Duodenal mucosa (tissue), 2 donors: Measurements from ENCODE around the gene TAGAP.
A peak's percentile ranks its signal among the peaks of the same experiment; 100 is the strongest.

Source experiments
- H3K27ac ChIP-seq: one replicate; pipeline ENCODE4 v1.7.0; 2013; ENCODE audit warnings: low read depth, low read length
- H3K27me3 ChIP-seq, 2 donors: one replicate each; pipeline ENCODE4 v1.7.0; 2013; ENCODE audit warnings: low read length in 2 of 2, control low read depth in 1 of 2; ENCODE audit not compliant: insufficient read depth in 2 of 2, control insufficient read depth in 1 of 2
- H3K36me3 ChIP-seq, 2 donors: one replicate each; pipeline ENCODE4 v1.7.0; 2013; ENCODE audit warnings: low read length in 2 of 2, control low read depth in 1 of 2; ENCODE audit not compliant: insufficient read depth in 2 of 2, control insufficient read depth in 1 of 2
- H3K4me1 ChIP-seq, 2 donors: one replicate each; pipeline ENCODE4 v1.7.0; 2013; ENCODE audit warnings: low read length in 2 of 2, control low read depth in 1 of 2; ENCODE audit not compliant: insufficient read depth in 2 of 2, control insufficient read depth in 1 of 2
- H3K4me3 ChIP-seq, 2 donors: one replicate each; pipeline ENCODE4 v1.7.0; 2013; ENCODE audit warnings: low read length in 2 of 2, low read depth in 1 of 2
- H3K9ac ChIP-seq, 2 donors: one replicate each; pipeline ENCODE4 v1.7.0; 2013; ENCODE audit warnings: low read length in 2 of 2, low read depth in 1 of 2
- H3K9me3 ChIP-seq, 2 donors: one replicate each; pipeline ENCODE4 v1.7.0; 2013; ENCODE audit warnings: low read length in 2 of 2, control low read depth in 1 of 2; ENCODE audit not compliant: control insufficient read depth in 1 of 2

The TAGAP gene

GRCh38 chr6:159084493-159085091 is 39.8 kb upstream of the TAGAP start:
- H3K27me3 ChIP-seq: no peaks in the 10 kb centered on the region
- no peak overlapping the region for H3K4me3 ChIP-seq
- no peaks in the 10 kb centered on the region for H3K36me3 ChIP-seq
- no peaks in the 10 kb centered on the region for H3K9me3 ChIP-seq
- no peak overlapping the region for H3K27ac ChIP-seq
- no peaks in the 10 kb centered on the region for H3K4me1 ChIP-seq
- no peak overlapping the region for H3K9ac ChIP-seq

DNA sequence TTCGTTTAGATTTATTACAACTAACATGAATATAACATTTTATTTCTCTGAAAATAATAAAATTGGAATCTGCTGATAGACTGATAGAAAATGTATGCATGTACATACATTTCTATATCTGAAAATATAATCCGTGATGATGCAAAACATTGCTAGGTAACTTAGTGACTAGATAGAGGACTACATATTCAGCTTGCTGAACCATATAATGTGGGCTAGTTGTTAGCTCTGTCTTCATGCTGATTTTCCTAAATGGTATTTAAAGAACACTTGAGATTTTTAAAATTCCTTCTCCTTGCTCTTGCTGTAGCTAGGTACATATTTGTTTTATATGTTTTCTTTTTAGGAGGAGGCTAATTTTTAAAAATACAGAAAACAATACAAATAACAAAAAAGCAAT is 38.4 kb upstream of the TAGAP start:
- no peaks in the 10 kb centered on the region for H3K9me3 ChIP-seq
- no peaks in the 10 kb centered on the region for H3K36me3 ChIP-seq
- no peaks in the 10 kb centered on the region for H3K4me1 ChIP-seq
- no peak overlapping the region for H3K4me3 ChIP-seq
- H3K27ac ChIP-seq: no peak overlapping the region
- no peaks in the 10 kb centered on the region for H3K27me3 ChIP-seq
- H3K9ac ChIP-seq: no peak overlapping the region

GRCh38 chr6:159082039-159082815 is 37.4 kb upstream of the TAGAP start:
- H3K36me3 ChIP-seq: no peaks in the 10 kb centered on the region
- no peaks in the 10 kb centered on the region for H3K9me3 ChIP-seq
- H3K9ac ChIP-seq: no peak overlapping the region
- no peaks in the 10 kb centered on the region for H3K27me3 ChIP-seq
- no peaks in the 10 kb centered on the region for H3K4me1 ChIP-seq
- no peak overlapping the region for H3K27ac ChIP-seq
- no peak overlapping the region for H3K4me3 ChIP-seq

DNA sequence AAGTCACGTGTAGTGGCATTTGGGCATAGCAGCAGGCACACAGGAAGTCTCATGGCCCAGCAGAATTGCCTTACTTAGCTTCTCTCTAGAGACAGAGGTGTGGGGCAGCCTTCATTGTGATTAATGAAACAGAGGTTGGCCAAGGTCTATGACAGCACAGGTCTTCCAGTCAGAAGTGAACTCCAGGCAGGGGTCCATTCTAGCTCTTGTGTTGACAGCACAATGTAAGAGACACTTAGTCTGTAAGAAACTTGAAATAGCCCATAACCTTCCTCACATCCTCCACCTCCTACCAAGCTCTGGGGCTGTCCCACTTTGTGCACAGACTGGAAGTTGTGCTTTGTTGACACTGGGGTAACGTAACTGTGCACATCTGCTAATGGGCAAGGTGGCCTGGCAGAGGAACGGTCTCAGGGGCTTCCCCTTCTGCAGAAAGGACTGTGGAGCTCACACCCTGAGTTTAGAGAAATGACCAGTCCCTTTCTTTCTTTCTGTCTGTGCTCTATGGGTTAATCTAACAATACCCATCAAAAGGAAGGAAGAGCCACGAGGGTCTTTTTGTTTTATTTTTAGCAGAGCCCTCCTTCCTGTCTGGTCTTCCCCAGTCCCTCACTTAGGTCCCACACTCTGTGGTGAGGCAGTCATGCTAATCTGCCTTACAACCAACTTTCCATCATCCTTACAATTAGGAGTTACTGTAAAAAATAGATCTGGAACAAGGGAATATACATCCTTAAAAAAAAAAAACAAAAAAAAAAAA is 35.6 kb upstream of the TAGAP start:
- Histone ChIP-seq H3K27me3 (no peaks in the 10 kb centered on the region), H3K9ac (no peak overlapping the region), H3K9me3 (no peaks in the 10 kb centered on the region), H3K4me3 (no peak overlapping the region), H3K27ac (no peak overlapping the region), H3K4me1 (no peaks in the 10 kb centered on the region), H3K36me3 (no peaks in the 10 kb centered on the region)

DNA sequence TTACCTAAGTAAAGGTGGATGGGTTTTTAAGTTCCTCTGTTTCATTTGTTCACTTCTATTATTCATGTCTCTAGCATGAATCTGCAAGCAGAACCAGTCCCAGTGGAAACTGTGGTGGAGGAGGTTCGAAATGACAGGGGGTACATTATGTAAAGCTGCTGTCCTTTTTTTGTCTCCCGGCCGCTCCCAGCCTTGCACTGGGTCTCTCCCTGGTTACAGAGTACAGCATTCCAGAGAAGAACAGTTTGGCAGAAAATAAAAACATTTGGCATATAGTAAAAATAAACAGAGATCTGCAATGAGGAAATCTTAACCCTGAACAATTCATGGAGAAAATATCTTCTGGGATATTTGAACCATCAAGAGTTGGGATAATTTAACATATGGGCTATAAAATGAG is 34.6 kb upstream of the TAGAP start:
- H3K27me3 ChIP-seq: no peaks in the 10 kb centered on the region
- H3K36me3 ChIP-seq: no peaks in the 10 kb centered on the region
- no peak overlapping the region for H3K4me3 ChIP-seq

GRCh38 chr6:159077123-159077522 is 32.3 kb upstream of the TAGAP start:
- H3K9me3 ChIP-seq: no peaks in the 10 kb centered on the region
- H3K36me3 ChIP-seq: no peaks in the 10 kb centered on the region
- H3K27ac ChIP-seq: no peak overlapping the region
- no peak overlapping the region for H3K9ac ChIP-seq
- no peak overlapping the region for H3K4me3 ChIP-seq
- H3K27me3 ChIP-seq: no peaks in the 10 kb centered on the region
- no peaks in the 10 kb centered on the region for H3K4me1 ChIP-seq

More for the DNA sequence above, 34.6 kb upstream of the TAGAP start:
- Histone ChIP-seq H3K9ac (no peak overlapping the region), H3K4me1 (no peaks in the 10 kb centered on the region), H3K27ac (no peak overlapping the region), H3K9me3 (no peaks in the 10 kb centered on the region)

DNA sequence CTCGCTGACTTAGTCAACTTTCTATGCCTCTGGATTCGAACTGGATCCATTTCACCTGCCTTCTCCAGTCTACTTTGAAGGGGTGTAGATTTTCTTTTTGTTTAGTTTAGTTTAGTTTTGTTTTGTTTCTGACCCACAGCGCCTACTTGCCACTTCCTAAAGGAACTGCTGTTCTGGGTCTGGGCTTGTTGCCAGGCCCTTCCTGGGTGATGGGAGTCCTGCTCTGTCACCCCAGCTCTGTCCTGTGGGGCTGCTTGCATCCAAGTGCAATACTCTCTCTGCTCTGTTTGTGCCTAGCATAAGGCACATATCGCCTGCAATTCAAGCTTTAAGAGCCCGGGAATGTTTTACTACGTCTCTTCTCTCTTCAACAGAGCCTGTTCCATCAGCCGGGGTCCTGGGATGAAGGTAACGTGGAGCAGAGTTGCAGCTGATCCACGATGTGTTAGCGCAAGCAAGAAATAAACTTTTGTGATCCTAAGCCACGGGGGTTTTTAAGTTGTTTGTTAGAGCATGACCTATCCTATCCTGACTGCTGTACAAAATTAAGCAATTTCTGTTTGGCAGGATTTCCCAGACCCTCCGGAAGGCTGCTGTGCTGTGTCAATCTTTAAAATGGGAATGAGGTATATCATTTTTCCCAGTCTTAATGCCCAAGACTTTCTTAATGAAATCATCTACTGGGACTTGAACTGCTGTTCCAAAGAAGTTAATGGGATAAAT is 30.9 kb upstream of the TAGAP start:
- Histone ChIP-seq H3K9me3 (no peaks in the 10 kb centered on the region), H3K9ac (no peak overlapping the region), H3K4me1 (no peaks in the 10 kb centered on the region), H3K4me3 (no peak overlapping the region), H3K27ac (no peak overlapping the region), H3K27me3 (no peaks in the 10 kb centered on the region), H3K36me3 (no peaks in the 10 kb centered on the region)

DNA sequence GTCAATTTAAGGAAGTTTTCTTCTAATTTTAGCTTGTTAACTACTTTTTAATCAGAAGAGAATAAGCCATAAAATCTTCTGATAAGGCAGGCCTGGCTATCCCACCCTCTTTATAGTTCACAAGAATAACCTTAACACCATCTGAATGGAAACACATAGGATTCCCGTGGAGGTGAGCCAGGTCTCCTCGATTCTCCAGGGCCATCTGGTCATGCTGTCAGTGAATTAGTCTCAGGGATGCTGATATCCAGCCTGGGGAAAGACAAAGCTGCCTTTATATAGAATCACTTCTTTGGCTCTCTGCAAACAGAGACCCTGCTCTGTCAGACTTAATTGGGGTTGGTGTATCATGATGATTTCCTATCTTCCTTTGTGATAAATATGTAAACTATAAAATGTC is 30.1 kb upstream of the TAGAP start:
- Histone ChIP-seq H3K36me3 (no peaks in the 10 kb centered on the region), H3K27ac (no peak overlapping the region), H3K9ac (no peak overlapping the region), H3K9me3 (no peaks in the 10 kb centered on the region), H3K4me1 (no peaks in the 10 kb centered on the region), H3K4me3 (no peak overlapping the region), H3K27me3 (no peaks in the 10 kb centered on the region)

- no peak overlapping the region for H3K9ac ChIP-seq
- H3K4me1 ChIP-seq: no peaks in the 10 kb centered on the region
- no peak overlapping the region for H3K27ac ChIP-seq
- no peaks in the 10 kb centered on the region for H3K9me3 ChIP-seq
- no peaks in the 10 kb centered on the region for H3K27me3 ChIP-seq
- no peaks in the 10 kb centered on the region for H3K36me3 ChIP-seq
- peak overlapping the region in 1 of 2 donors; percentile 22 for H3K4me3 ChIP-seq
Measured at GRCh38 chr6:159074120-159074684, 29.4 kb upstream of the TAGAP start.
